AML-193 (cell line): ENCODE measurements around the gene CDH13.
A peak's percentile ranks its signal among the peaks of the same experiment; 100 is the strongest.

Source experiments
- DNase-seq, 2 experiments: peaks; one replicate each; lab custom pipeline; 2025; lab: John Stamatoyannopoulos, UW

CDH13 gene

GRCh38 chr16:82954224-82954929, 327.6 kb downstream of the CDH13 start:
- DNase-seq = no peak

GRCh38 chr16:82955741-82956348, 329.1 kb downstream of the CDH13 start:
- DNase-seq = no peak

DNA sequence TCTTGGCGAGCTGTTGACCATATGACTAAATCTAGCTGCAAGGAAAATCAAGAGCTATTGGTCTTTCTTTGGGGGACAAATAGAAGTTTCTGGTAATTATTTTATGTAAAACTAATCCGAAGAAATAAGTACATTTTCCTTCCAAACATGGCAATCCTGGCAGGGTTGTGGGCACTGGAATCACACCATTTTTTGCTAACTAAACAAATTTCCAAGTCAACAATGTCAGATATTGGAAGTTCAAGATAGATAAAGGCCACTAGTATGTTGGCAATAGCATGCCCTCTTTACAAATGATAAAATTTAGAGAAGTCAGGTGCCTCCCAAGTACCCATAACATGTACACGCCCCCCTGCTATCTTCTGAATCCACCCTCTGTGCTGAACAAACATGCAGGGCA, 330.4 kb downstream of the CDH13 start:
- no peak for DNase-seq

DNA sequence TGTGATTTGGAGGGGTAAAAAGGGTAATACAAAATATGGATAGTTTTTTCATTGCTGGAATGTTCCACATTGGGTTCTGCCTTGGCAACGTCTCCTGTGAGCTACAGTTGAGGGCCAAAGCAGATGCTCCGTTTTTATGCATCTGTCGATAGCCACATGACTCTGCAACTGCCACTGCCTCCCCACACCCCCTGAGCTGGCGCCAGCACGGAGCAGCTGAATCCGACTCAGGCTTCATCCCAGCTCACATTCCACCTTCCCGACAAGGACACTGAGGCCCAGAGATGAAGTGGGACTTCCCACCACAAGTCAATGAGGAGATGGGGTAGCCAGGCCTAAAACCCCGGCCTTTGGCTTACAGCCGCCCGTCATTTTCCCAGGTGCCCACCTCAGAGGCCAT, 334.1 kb downstream of the CDH13 start:
- no peak for DNase-seq

- DNase-seq = no peak
Observed at GRCh38 chr16:82963653-82964052, 336.9 kb downstream of the CDH13 start.

- no peak for DNase-seq
Observed at GRCh38 chr16:82965808-82966207, 339.0 kb downstream of the CDH13 start.

DNA sequence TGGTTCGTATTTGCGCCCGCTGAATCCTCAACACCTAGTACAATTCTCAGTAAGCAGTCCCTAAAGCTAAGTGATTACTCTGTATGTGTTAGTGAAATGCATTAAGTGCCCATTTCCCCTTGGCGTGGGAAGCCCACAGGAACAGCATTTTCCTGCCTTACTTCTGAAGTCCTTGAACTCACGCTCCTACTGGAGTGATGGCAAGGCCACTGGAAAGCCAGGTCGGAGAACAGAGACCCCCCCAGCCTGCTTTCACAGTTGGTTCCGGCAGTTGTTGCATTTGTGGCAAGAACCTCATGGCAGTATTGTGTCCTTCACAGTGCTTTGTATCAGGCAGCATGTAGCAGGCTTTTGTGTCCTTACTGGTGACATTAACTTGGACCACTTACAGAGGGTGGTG, 340.7 kb downstream of the CDH13 start:
- DNase-seq = no peak

DNA sequence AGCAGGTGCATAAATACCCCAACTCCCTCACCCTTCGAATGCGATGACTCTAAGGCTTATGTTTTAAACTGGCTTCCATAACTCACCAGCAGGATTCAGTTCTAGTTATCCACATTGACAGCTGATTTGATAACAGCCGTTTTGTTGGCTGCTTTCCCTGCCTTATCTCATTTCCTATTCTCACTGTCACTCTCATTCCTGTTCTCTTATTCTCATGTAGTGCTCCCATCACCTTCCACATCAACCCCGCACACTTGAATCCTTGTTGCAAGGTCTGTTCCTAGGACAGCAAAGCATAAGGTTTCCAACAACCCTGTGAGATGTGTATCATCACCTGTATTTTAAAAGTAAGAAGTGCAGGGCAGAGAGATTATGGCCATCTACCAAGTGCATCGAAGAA, 344.4 kb downstream of the CDH13 start:
- DNase-seq = no peak

DNA sequence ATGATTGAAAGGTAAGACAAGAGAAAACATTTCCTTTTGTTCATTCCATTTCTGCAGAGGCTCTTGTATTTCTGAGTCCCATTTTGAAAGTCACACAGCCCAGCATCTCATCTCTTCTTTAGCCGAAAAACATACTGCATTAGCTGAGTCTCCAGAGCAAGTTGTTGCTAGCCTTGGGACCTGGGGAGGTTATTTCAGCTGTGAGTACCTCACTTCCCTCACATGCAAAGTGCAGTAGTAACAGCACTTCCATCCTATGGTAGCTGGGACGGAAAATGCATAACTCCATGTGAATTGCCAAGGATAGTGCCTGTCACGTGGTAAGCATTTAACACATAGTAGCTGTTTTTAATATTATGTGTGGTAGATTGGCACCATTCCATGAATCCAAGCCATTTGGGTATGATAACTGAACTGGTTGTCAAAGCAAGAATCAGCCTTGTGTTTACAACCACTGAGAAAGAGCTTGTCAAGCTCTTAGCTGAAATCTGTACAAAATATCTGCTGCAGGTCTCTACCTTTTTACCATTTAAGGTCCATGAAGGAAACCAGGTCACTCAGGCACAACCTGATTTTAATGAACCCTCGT, 345.7 kb downstream of the CDH13 start:
- no peak for DNase-seq

- DNase-seq = no peak
Observed at GRCh38 chr16:82979406-82980111, 352.8 kb downstream of the CDH13 start.

DNA sequence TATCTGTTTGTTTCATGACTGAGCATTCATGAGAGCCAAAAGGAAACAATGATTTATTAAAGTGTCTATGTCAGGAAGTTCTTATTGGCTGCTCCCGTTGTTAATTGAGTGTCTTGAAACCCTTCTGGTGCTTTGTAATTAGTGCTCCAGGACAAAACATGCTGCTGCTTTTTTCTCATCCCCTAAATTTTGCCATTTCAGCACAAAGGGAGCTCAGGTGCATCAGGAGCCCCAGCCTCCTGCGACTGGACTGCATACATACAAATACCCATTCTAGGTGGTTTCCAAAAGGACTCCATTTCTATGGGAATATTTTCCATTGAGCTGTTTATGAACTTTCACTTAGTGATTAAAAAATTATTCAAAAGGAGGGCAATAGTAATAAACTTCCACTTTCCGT, 354.0 kb downstream of the CDH13 start:
- no peak for DNase-seq

- DNase-seq = no peak
Observed at GRCh38 chr16:82987767-82988166, 361.0 kb downstream of the CDH13 start.

- no peak for DNase-seq
Observed at GRCh38 chr16:82990155-82990554, 363.4 kb downstream of the CDH13 start.

GRCh38 chr16:82991410-82991809, 364.6 kb downstream of the CDH13 start:
- no peak for DNase-seq

DNA sequence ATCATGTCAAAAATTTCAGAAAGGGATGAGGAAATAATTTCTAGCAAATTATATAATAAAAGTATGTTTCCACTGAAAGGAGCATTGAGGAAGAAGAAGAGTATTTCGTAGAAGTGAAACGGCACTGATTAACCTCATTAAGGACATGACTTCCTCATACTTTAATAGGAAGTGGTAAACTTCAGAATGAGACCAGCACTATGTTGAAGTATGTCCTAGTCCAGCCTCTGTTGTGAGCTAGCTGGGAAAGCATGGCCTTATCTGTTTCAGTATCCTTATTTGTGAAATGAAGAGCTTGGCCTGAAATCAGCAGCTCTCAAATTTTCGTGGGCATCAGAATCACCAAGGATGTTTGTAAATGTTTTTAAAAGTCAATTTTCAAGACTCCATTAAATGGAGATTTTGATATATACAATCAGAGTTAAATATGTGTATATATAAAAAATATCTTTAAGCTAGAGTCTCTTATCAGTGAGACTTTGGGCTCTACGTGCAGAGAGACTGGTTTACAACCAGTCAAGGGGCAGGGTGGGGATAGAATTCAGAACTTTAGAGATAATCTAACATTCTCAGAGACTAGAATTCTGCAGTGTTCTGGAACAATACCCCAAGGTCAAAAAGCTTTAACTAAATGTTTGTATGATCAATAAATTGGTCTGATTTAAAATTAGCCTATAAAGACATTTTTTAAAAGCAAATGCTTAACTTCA, 365.4 kb downstream of the CDH13 start:
- peak in 1 of 2 experiments; percentile 1 for DNase-seq

GRCh38 chr16:82992786-82993185, 366.0 kb downstream of the CDH13 start:
- no peak for DNase-seq

DNA sequence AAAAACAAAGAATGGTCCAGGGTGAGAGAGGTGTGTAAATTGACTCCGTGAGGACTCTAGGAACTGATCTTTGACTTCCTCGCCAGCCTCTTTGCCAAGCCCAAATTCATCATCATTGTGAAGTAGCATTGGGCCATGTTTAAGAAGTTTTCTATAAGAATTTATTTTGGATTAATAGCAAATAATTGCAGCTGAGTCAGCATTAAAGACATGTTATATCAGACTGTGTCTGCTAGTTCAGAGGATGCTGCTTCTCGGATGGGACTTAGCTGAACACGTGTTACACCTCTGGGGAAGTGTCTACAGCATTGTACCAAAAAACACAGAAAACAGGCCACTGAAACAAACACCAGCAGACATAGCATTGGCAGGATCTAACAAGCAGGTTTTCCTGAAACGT, 366.6 kb downstream of the CDH13 start:
- DNase-seq = no peak

GRCh38 chr16:82993926-82994325, 367.2 kb downstream of the CDH13 start:
- DNase-seq = no peak

GRCh38 chr16:82995286-82995923, 368.6 kb downstream of the CDH13 start:
- DNase-seq = no peak

DNA sequence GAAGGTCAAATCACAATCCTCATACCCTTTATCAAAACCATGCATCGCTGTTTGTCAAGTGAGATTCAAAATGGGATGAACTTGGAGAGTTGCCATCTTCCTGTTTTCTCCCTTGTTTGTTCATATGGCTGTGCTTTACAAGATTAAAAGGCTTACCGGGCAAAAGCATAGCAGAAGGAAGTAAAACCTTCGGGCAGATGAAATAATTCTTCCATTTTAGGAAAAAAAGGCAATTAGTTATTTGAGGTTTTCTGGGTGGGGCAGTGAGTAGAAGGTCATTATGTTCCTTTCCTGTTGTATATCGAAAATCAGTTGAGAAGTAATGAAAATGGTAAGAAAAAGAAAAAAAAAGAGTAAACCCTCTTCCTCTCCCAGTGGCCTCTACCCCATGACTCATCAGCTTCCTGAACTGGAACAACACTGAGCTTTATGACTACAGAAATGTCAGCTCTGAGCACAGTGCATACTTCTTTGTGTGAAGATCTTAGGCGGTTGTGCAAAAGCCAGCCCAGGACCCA, 369.2 kb downstream of the CDH13 start:
- DNase-seq = no peak

DNA sequence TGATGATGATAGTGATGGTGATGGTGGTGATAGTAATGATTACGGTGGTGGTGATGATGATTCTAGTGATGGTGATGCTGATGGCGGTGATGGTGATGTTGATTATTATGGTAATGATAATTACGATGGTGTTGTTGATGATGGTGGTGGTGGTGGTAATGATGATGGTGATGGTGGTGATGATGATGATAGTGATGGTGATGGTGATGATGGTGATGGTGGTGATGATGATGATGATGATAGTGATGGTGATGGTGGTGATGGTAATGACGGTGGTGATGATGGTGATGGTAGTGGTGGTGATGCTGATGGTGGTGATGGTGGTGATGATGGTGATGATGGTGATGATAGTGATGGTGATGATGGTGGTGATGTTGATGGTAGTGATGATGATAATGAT, 370.0 kb downstream of the CDH13 start:
- no peak for DNase-seq

DNA sequence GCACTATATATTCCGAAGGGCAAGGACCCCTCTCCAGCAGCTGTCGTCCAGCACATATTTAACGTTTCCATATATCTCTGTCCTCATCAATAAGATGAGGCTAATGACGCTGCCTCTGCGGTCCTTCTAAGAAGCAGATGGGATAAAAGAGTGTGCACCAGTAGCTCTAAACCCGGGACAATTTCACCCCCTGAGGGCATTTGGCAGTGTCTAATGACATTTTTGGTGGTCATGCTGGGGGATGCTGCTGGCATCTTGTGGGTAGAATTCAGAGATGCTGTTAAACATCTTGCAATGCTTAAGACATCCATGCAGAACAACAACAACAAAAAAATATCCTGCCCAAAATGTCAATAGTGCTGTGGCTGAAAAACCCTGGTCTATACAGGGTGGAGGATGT, 372.9 kb downstream of the CDH13 start:
- no peak for DNase-seq
